H9 (cell line): ENCODE data around the gene HLA-DQB1. TPM values are rescaled to one million over a fixed set of nuclear protein-coding genes. Genes with fewer than 3 reads are reported as not detected.

Experiments
- DNase-seq: peaks from one replicate; pipeline ENCODE4 v3.0.0-alpha.2; 2017
- H2AFZ ChIP-seq: one replicate; pipeline ENCODE4 v1.6.1; 2013; ENCODE audit warnings: mild to moderate bottlenecking, low read length, control low read depth, moderate library complexity
- H2AK5ac ChIP-seq: 2 replicates; pipeline ENCODE4 v1.6.1; 2013; ENCODE audit warnings: low read length, control low read depth, mixed read lengths; ENCODE audit not compliant: insufficient read length
- H2BK120ac ChIP-seq: one replicate; pipeline ENCODE4 v1.6.1; 2013; ENCODE audit warnings: low read depth, mild to moderate bottlenecking, low read length, control low read depth, inconsistent platforms; ENCODE audit not compliant: poor library complexity, severe bottlenecking
- H2BK12ac ChIP-seq: 2 replicates; pipeline ENCODE4 v1.6.1; 2013; ENCODE audit warnings: low read length, control low read depth, mixed read lengths, low read depth; ENCODE audit not compliant: insufficient read length
- H2BK15ac ChIP-seq: 2 replicates; pipeline ENCODE4 v1.6.1; 2013; ENCODE audit warnings: low read depth, low read length, control low read depth
- H2BK20ac ChIP-seq: one replicate; pipeline ENCODE4 v1.6.1; 2013; ENCODE audit warnings: low read depth, mild to moderate bottlenecking, low read length, control low read depth, inconsistent platforms; ENCODE audit not compliant: poor library complexity, severe bottlenecking
- H2BK5ac ChIP-seq: 2 replicates; pipeline ENCODE4 v1.6.1; 2013; ENCODE audit warnings: low read length, control low read depth, mixed read lengths; ENCODE audit not compliant: insufficient read length
- H3K14ac ChIP-seq: 2 replicates; pipeline ENCODE4 v1.6.1; 2013; ENCODE audit warnings: low read length, control low read depth; ENCODE audit not compliant: insufficient read depth
- H3K18ac ChIP-seq: 2 replicates; pipeline ENCODE4 v1.6.1; 2013; ENCODE audit warnings: low read depth, mild to moderate bottlenecking, mixed read lengths, low read length, control low read depth; ENCODE audit not compliant: insufficient read length
- H3K23ac ChIP-seq: 2 replicates; pipeline ENCODE4 v1.6.1; 2013; ENCODE audit warnings: low read length, control low read depth, mixed read lengths, low read depth; ENCODE audit not compliant: insufficient read length
- H3K23me2 ChIP-seq: 2 replicates; pipeline ENCODE4 v1.6.1; 2013; ENCODE audit warnings: low read depth, mild to moderate bottlenecking, mixed read lengths, low read length, control low read depth; ENCODE audit not compliant: insufficient read length, poor library complexity, severe bottlenecking
- H3K27ac ChIP-seq: 2 replicates; pipeline ENCODE4 v1.5.1; 2013; ENCODE audit warnings: low read length, control low read depth, mixed read lengths, low read depth; ENCODE audit not compliant: insufficient read length
- H3K27me3 ChIP-seq: 2 replicates; pipeline ENCODE4 v1.6.1; 2013; ENCODE audit warnings: low read length, control low read depth, inconsistent platforms; ENCODE audit not compliant: insufficient read depth
- H3K4ac ChIP-seq: 2 replicates; pipeline ENCODE4 v1.6.1; 2013; ENCODE audit warnings: low read depth, mild to moderate bottlenecking, control low read depth, inconsistent platforms, low read length, moderate library complexity
- H3K4me1 ChIP-seq: 2 replicates; pipeline ENCODE4 v1.6.1; 2013; ENCODE audit warnings: low read length, control low read depth, inconsistent platforms; ENCODE audit not compliant: insufficient read depth
- H3K4me2 ChIP-seq: 2 replicates; pipeline ENCODE4 v1.6.1; 2013; ENCODE audit warnings: low read length, control low read depth, mixed read lengths; ENCODE audit not compliant: insufficient read length, insufficient read depth
- H3K56ac ChIP-seq: 2 replicates; pipeline ENCODE4 v1.6.1; 2013; ENCODE audit warnings: low read depth, mild to moderate bottlenecking, mixed read lengths, low read length, control low read depth; ENCODE audit not compliant: insufficient read length
- H3K79me1 ChIP-seq: 2 replicates; pipeline ENCODE4 v1.6.1; 2013; ENCODE audit warnings: low read depth, mild to moderate bottlenecking, moderate library complexity, low read length, control low read depth, inconsistent platforms; ENCODE audit not compliant: insufficient read depth, poor library complexity, severe bottlenecking
- H3K79me2 ChIP-seq: 2 replicates; pipeline ENCODE4 v1.6.1; 2013; ENCODE audit warnings: low read length, control low read depth, inconsistent platforms; ENCODE audit not compliant: insufficient read depth
- H3K9ac ChIP-seq: 2 replicates; pipeline ENCODE4 v1.6.1; 2013; ENCODE audit warnings: low read length, control low read depth, mixed read lengths; ENCODE audit not compliant: insufficient read length; ENCODE audit errors: extremely low read depth
- H3K9me3 ChIP-seq: one replicate; pipeline ENCODE4 v1.6.1; 2013; ENCODE audit warnings: low read depth, low read length, inconsistent platforms; ENCODE audit not compliant: control insufficient read depth
- H3T11ph ChIP-seq: one replicate; pipeline ENCODE4 v1.6.1; 2013; ENCODE audit warnings: mild to moderate bottlenecking, low read length, control low read depth, inconsistent platforms
- H4K20me1 ChIP-seq: one replicate; pipeline ENCODE4 v1.6.1; 2013; ENCODE audit not compliant: control insufficient read depth, insufficient read length, insufficient read depth
- H4K5ac ChIP-seq: 2 replicates; pipeline ENCODE4 v1.6.1; 2013; ENCODE audit warnings: low read depth, mild to moderate bottlenecking, mixed read lengths, low read length, control low read depth; ENCODE audit not compliant: insufficient read length
- H4K8ac ChIP-seq: replicated peaks from 2 replicates; pipeline ENCODE4 v1.6.1; 2013; ENCODE audit warnings: low read length, control low read depth, mixed read lengths, low read depth; ENCODE audit not compliant: insufficient read length
- H4K91ac ChIP-seq: 2 replicates; pipeline ENCODE4 v1.6.1; 2013; ENCODE audit warnings: low read depth, mild to moderate bottlenecking, moderate library complexity, mixed read lengths, low read length, control low read depth; ENCODE audit not compliant: insufficient read length
- H3K27ac Mint-ChIP-seq, 3 experiments: 2 replicates in 2 of 3; 3 replicates in 1 of 3; pipeline ENCODE4 v1.8.0; 2020 to 2021; ENCODE audit warnings: mixed read lengths in 3 of 3, mild to moderate bottlenecking in 1 of 3, moderate library complexity in 1 of 3
- H3K27me3 Mint-ChIP-seq: 2 replicates; pipeline ENCODE4 v1.8.0; 2021; ENCODE audit warnings: low read depth, mild to moderate bottlenecking, moderate library complexity, mixed read lengths
- H3K36me3 Mint-ChIP-seq, 3 experiments: 2 replicates in 2 of 3; 3 replicates in 1 of 3; pipeline ENCODE4 v1.8.0; 2020 to 2021; ENCODE audit warnings: low read depth in 3 of 3, mixed read lengths in 3 of 3; ENCODE audit not compliant: insufficient read depth in 1 of 3
- H3K4me1 Mint-ChIP-seq, 2 experiments: 2 replicates each; pipeline ENCODE4 v1.8.0; 2020; ENCODE audit warnings: mixed read lengths in 2 of 2
- H3K4me3 Mint-ChIP-seq, 2 experiments: 2 replicates in 1 of 2; 3 replicates in 1 of 2; pipeline ENCODE4 v1.8.0; 2020 to 2021; ENCODE audit warnings: mild to moderate bottlenecking in 2 of 2, mixed read lengths in 2 of 2, moderate library complexity in 1 of 2
- H3K9me3 Mint-ChIP-seq, 2 experiments: 2 replicates in 1 of 2; 3 replicates in 1 of 2; pipeline ENCODE4 v1.8.0; 2020; ENCODE audit warnings: mild to moderate bottlenecking in 2 of 2, mixed read lengths in 2 of 2, moderate library complexity in 1 of 2
- WGBS: extraction: QIAGEN DNeasy Blood & Tissue Kit; methylation state at CpG from one replicate; pipeline ENCODE4 v1.1.7; 2013; ENCODE audit warnings: missing lambda C conversion rate, low lambda C conversion rate, mixed read lengths; ENCODE audit not compliant: insufficient read length; ENCODE audit errors: extremely low coverage; 5-methylcytosine and 5-hydroxymethylcytosine counted together
- total RNA-seq: library from RNA; stranded (reverse); gene quantifications from 2 replicates; pipeline ENCODE4 v1.2.1, GENCODE V29; 2021
- TF ChIP-seq, protein P1 (sequence below): fragments of 200-600 bp; sonication (generic); conservative IDR thresholded peaks from 3 replicates; pipeline ENCODE4 v1.8.0; 2021; ENCODE audit warnings: antibody characterized with exemption, mild to moderate bottlenecking

Gene HLA-DQB1
- total RNA-seq, 1 experiment from 2014 or later: 41.0 TPM

DNA sequence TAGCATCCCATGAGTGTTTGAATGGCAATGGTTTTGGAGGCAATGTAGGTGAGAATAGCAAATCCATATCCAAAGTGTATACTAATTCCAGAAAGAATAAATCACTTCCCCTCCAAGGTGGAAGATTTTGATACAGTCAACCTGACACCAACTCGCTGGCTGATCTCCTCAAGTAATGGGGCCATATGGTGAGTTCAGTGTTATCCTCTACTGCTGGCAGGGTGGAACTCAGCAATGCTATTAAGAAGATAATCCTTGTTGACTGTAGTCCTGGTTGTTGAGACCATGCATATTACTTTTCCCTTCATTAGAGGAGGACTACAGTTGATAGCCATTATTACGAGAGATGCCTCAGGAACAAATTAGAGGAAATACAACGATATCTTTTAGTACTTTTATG, 17.8 kb upstream of the HLA-DQB1 start:
- Histone ChIP-seq H3K79me1 (no peaks in the 10 kb centered on the region), H4K20me1 (no peaks in the 10 kb centered on the region), H4K8ac (no peak overlapping the region)

More for the DNA sequence above, 17.8 kb upstream of the HLA-DQB1 start:
- no peak overlapping the region for H3K18ac ChIP-seq
- H3K4me2 ChIP-seq: no peak overlapping the region
- WGBS: no CpG with 5 or more reads among the region's 3 CpGs
- H3K56ac ChIP-seq: no peak overlapping the region
- H3K27ac ChIP-seq: no peak overlapping the region
- H3K9ac ChIP-seq: no peak overlapping the region
- H4K5ac ChIP-seq: no peak overlapping the region
- no peak overlapping the region for H2BK120ac ChIP-seq
- no peaks in the 10 kb centered on the region; the same call in 1 of the 2 replicates for H3K27me3 Mint-ChIP-seq
- no peak overlapping the region for H2AFZ ChIP-seq
- H2BK20ac ChIP-seq: no peak overlapping the region
- H4K91ac ChIP-seq: no peak overlapping the region
- no peaks in the 10 kb centered on the region for H3K4me1 Mint-ChIP-seq
- H2AK5ac ChIP-seq: no peak overlapping the region
- no peak overlapping the region for H3K4ac ChIP-seq
- no peak overlapping the region for H2BK5ac ChIP-seq
- H3K9me3 ChIP-seq: no peaks in the 10 kb centered on the region
- H2BK12ac ChIP-seq: no peak overlapping the region
- H3K23me2 ChIP-seq: no peaks in the 10 kb centered on the region
- DNase-seq: no peak
- H3K9me3 Mint-ChIP-seq: no peaks in the 10 kb centered on the region
- H3K14ac ChIP-seq: no peak overlapping the region
- no peak overlapping the region for H3K4me3 Mint-ChIP-seq
- no peaks in the 10 kb centered on the region for H3K4me1 ChIP-seq
- H3K79me2 ChIP-seq: no peaks in the 10 kb centered on the region
- no peak overlapping the region for H3T11ph ChIP-seq
- no peaks in the 10 kb centered on the region for H3K36me3 Mint-ChIP-seq
- H3K23ac ChIP-seq: no peak overlapping the region
- H3K27ac Mint-ChIP-seq: no peak overlapping the region
- TF ChIP-seq, protein P1, sequence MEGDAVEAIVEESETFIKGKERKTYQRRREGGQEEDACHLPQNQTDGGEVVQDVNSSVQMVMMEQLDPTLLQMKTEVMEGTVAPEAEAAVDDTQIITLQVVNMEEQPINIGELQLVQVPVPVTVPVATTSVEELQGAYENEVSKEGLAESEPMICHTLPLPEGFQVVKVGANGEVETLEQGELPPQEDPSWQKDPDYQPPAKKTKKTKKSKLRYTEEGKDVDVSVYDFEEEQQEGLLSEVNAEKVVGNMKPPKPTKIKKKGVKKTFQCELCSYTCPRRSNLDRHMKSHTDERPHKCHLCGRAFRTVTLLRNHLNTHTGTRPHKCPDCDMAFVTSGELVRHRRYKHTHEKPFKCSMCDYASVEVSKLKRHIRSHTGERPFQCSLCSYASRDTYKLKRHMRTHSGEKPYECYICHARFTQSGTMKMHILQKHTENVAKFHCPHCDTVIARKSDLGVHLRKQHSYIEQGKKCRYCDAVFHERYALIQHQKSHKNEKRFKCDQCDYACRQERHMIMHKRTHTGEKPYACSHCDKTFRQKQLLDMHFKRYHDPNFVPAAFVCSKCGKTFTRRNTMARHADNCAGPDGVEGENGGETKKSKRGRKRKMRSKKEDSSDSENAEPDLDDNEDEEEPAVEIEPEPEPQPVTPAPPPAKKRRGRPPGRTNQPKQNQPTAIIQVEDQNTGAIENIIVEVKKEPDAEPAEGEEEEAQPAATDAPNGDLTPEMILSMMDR: no peak
- H3K27me3 ChIP-seq: no peaks in the 10 kb centered on the region
- H2BK15ac ChIP-seq: no peak overlapping the region
